22Rv1 (cell line): ENCODE results near the gene SKAP2.

Source experiments
- CTCF ChIP-seq: fragments of 450-650 bp; IDR thresholded peaks from 2 replicates; pipeline ENCODE4 v1.5.1; 2017; ENCODE audit warnings: mild to moderate bottlenecking
- ZFX ChIP-seq: fragments of 450-650 bp; IDR thresholded peaks from 2 replicates; pipeline ENCODE4 v1.6.1; 2017; ENCODE audit warnings: antibody characterized with exemption, borderline replicate concordance

- no peak for TF ChIP-seq CTCF
- no peak for TF ChIP-seq ZFX
Measured at GRCh38 chr7:26664274-26664673, 200.1 kb downstream of the SKAP2 start.
